Measurements from ENCODE around the gene FETUB.

- TF ChIP-seq CTCF (IDR thresholded peaks at IDR 0.05 in 2 of 3, conservative IDR thresholded peaks at IDR 0.05 in 1 of 3; ENCODE audit: borderline replicate concordance in 1 of 3, insufficient read depth in 1 of 3, low read depth in 2 of 3, low read length in 2 of 3) (no peak), CEBPB (IDR thresholded peaks at IDR 0.05; ENCODE audit: low read depth) (no peak), EZH2 (IDR thresholded peaks at IDR 0.05) (no peak), CBX3 (IDR thresholded peaks at IDR 0.05; ENCODE audit: low read depth) (no peak), SP1 (IDR thresholded peaks at IDR 0.05; ENCODE audit: low read depth) (no peak), POLR2A (IDR thresholded peaks at IDR 0.05; ENCODE audit: borderline replicate concordance, extremely low read depth, insufficient read depth, insufficient read length) (no peak), EGR1 (IDR thresholded peaks at IDR 0.05; ENCODE audit: low read depth) (no peak), POLR2AphosphoS5 (IDR thresholded peaks at IDR 0.05; ENCODE audit: low read depth, low read length) (no peak)
- TF ChIP-seq, protein P1, sequence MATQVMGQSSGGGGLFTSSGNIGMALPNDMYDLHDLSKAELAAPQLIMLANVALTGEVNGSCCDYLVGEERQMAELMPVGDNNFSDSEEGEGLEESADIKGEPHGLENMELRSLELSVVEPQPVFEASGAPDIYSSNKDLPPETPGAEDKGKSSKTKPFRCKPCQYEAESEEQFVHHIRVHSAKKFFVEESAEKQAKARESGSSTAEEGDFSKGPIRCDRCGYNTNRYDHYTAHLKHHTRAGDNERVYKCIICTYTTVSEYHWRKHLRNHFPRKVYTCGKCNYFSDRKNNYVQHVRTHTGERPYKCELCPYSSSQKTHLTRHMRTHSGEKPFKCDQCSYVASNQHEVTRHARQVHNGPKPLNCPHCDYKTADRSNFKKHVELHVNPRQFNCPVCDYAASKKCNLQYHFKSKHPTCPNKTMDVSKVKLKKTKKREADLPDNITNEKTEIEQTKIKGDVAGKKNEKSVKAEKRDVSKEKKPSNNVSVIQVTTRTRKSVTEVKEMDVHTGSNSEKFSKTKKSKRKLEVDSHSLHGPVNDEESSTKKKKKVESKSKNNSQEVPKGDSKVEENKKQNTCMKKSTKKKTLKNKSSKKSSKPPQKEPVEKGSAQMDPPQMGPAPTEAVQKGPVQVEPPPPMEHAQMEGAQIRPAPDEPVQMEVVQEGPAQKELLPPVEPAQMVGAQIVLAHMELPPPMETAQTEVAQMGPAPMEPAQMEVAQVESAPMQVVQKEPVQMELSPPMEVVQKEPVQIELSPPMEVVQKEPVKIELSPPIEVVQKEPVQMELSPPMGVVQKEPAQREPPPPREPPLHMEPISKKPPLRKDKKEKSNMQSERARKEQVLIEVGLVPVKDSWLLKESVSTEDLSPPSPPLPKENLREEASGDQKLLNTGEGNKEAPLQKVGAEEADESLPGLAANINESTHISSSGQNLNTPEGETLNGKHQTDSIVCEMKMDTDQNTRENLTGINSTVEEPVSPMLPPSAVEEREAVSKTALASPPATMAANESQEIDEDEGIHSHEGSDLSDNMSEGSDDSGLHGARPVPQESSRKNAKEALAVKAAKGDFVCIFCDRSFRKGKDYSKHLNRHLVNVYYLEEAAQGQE (IDR thresholded peaks at IDR 0.05; ENCODE audit: low read depth), result no peak
- TF ChIP-seq, protein P2, sequence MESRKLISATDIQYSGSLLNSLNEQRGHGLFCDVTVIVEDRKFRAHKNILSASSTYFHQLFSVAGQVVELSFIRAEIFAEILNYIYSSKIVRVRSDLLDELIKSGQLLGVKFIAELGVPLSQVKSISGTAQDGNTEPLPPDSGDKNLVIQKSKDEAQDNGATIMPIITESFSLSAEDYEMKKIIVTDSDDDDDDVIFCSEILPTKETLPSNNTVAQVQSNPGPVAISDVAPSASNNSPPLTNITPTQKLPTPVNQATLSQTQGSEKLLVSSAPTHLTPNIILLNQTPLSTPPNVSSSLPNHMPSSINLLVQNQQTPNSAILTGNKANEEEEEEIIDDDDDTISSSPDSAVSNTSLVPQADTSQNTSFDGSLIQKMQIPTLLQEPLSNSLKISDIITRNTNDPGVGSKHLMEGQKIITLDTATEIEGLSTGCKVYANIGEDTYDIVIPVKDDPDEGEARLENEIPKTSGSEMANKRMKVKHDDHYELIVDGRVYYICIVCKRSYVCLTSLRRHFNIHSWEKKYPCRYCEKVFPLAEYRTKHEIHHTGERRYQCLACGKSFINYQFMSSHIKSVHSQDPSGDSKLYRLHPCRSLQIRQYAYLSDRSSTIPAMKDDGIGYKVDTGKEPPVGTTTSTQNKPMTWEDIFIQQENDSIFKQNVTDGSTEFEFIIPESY (IDR thresholded peaks at IDR 0.05; ENCODE audit: extremely low read depth, insufficient replicate concordance, low read length), result no peak
Measured at GRCh38 chr3:186646106-186646505, 5.9 kb downstream of the FETUB start.

Data from HCT116 (cell line).